Measurements from ENCODE around the gene ATXN2. TPM values are rescaled to one million over a fixed set of nuclear protein-coding genes. Genes with fewer than 3 reads are reported as not detected.

The ATXN2 gene
- polyA plus RNA-seq, 3 donors = 62.4 to 87.5 (median 75.6) TPM

DNA sequence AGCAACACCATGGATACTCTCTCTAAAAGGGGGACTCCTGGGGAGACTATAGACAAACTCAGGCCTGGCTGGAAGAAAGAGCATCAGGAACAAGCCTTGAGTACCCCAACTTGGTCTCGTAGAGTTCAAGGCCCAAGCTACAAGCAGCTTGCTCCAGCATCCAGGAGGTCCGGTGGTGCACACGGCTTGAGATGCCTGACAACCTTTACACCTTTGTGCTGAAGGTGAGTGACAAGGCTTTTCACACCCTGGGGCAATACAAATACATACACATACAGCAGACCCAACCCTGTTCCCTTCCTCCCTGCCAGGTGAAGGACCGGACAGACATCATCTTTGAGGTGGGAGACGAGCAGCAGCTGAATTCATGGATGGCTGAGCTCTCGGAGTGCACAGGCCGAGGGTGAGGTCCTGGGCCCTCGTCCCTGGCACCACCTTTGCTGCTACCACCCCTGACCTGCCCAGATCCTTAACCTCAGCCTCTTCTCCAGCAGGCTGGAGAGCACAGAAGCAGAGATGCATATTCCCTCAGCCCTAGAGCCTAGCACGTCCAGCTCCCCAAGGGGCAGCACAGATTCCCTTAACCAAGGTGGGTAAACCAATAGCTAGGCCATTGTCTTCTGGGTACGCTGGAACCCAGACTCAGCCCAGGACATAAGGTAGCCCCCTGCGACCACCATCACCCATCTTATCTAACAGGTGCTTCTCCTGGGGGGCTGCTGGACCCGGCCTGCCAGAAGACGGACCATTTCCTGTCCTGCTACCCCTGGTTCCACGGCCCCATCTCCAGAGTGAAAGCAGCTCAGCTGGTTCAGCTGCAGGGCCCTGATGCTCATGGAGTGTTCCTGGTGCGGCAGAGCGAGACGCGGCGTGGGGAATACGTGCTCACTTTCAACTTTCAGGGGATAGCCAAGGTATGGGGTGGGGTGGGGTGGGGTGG is 152.2 kb downstream of the ATXN2 start:
- DNase-seq (ENCODE audit: extremely low read depth in 1 of 11, low read depth in 9 of 11, low spot score in 4 of 11) = no peak

- DNase-seq (ENCODE audit: extremely low read depth in 1 of 11, low read depth in 9 of 11, low spot score in 4 of 11) = no peak
Measured at GRCh38 chr12:111445726-111446581, 153.2 kb downstream of the ATXN2 start.

GRCh38 chr12:111444925-111445725 is 154.0 kb downstream of the ATXN2 start:
- DNase-seq (ENCODE audit: extremely low read depth in 1 of 11, low read depth in 9 of 11, low spot score in 4 of 11) = no peak

- DNase-seq (ENCODE audit: extremely low read depth in 1 of 11, low read depth in 9 of 11, low spot score in 4 of 11) = no peak
Measured at GRCh38 chr12:111444314-111444924, 154.7 kb downstream of the ATXN2 start.

DNA sequence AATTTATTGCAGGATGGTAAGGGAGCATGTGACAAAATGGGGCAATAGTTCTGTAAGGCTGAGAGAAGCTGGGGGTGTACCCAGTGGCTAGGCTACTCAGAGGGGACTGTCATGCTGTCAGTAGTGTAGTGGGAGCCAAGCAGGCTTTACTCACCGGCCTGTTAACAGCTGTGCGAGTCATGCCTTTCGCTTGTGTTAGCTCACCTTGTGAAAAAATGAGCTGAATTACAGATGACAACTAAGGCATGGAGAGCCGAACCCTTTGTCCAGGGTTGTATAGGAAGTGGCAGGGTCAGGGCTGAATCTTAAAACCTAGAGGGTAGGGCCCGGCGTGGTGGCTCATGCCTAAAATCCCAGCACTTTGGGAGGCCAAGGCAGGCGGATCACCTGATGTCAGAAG is 155.5 kb downstream of the ATXN2 start:
- no peak for DNase-seq (ENCODE audit: extremely low read depth in 1 of 11, low read depth in 9 of 11, low spot score in 4 of 11)

DNA sequence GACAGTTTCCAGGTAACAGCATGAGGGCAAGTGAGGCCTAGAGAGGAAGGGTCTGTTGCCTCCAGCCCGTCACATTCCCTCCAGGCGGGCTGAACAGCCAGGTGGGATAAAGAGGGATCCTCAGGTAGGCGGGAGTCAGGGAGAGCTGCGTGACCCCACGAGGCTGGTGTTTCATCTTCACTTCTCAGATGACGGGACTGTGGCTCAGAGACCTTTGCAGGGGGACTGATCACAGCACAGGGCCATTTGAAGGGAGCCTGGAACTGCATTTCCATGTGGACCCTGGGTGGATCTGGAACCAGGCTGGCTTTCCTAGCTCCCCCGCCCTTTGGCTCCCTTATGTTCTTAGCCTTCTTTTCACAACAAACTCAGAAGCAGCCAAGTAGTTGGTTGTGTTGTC is 156.0 kb downstream of the ATXN2 start:
- no peak for DNase-seq (ENCODE audit: extremely low read depth in 1 of 11, low read depth in 9 of 11, low spot score in 4 of 11)

DNA sequence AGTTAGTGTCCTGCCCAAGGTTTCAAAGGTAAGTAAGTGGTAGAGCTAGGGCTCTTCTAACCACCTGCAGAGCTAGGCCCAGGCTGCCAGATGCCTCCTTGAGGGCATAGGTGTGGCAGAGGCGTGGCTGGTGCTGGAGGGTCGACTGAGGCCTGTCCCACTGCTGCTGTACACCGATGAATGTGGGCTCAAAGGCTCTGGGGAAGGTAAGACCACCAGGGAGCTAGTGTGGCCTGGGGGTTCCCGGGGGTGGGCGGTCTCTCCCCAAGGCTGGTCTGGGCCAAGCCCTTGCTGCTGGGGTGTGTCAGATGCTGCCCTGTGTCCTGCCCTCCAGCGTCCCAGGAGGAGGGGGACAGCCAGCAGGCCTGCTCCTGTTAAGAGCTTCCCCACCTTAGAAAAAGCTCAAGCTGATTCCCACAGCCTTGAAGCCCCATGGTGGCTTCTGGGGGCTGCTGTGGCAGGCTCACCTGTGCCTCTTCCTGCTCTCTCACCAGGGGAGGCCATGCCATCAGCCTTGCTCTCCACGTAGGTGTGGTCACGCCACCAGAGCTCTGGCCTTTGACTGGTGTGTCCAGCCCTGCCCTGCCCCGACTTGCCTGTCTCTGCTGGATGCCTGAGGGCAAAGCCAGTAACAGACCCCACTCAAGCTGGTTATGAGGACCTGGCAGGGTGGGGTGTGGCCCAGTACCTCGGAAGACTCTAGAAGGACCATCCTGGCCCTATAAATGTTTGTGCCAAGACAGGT is 156.6 kb downstream of the ATXN2 start:
- DNase-seq (ENCODE audit: extremely low read depth in 1 of 11, low read depth in 9 of 11, low spot score in 4 of 11) = no peak

DNA sequence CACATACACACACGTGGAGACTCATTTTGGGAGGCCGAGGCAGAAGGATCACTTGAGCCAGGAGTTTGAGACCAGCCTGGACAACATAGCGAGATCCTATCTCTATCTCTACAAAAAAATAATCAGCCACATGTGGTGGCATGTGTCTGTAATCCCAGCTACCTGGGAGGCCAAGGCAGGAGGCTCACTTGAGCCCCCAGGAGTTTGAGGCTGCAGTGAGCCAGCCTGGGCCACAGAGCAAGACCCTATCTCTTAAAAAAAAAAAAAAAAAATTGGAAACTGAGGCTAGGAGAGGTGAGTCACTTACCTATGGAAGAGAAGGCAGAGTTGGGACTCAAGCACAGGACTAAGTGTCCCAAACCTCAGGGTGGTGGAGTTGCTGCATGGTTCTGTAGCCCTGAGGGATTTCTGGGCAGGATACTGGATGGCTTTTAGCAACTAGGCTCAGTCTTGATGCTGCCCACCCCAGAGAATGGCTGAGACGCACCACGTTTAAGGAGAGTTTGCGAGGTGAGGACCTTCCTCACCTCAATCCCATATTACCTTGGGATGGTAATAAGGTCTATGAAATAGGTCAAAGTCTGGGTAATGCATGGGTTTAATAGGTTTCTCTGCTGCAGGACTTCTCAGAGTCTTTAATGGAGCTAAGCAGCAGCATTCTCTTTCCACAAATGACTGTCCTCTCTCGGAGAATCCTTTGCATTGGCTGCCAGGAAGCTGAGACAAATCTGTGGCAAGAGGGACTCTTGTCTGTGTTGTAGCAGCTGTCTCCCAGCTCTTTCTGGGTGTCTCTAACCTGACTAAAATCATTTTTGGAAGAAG is 157.8 kb downstream of the ATXN2 start:
- no peak for DNase-seq (ENCODE audit: extremely low read depth in 1 of 11, low read depth in 9 of 11, low spot score in 4 of 11)

DNA sequence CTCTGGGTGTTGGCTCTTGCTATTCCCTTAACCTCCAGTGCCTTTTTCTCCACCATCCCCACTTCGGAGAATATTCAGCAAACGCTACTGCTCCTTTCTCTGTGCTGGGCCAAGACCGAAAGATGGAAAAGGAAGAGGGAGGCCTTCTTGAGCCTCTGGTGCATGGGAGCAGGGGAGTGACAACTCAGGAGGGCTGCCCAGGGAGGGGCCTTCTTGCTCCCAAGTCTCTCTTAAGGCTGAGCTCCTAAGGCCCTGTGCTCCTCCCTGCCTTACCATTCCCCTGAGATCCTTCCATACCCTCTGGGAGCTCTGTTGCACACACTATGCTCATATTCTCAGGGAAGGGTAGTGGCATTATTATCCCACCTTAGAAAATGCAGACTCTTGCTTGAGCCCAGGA is 158.5 kb downstream of the ATXN2 start:
- no peak for DNase-seq (ENCODE audit: extremely low read depth in 1 of 11, low read depth in 9 of 11, low spot score in 4 of 11)

DNA sequence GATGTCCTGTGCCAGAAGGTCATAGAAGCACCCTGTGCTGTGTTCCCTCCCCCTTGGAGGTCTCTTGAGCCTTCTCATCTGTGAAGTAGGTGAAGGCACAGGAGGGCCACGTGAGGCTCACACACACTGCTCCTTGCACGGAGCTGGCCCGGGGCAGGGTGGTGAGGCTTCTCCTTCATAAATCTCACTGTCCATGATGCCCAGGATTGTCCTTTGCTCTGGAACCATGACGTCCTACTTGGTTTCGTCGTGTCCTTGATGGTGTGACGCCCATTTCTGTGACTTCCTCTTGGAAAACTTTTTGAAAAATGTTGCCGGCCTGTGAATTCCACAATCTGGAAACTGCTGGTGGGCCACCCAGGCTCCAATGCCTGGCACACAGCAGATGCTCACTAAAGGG is 159.0 kb downstream of the ATXN2 start:
- no peak for DNase-seq (ENCODE audit: extremely low read depth in 1 of 11, low read depth in 9 of 11, low spot score in 4 of 11)

DNA sequence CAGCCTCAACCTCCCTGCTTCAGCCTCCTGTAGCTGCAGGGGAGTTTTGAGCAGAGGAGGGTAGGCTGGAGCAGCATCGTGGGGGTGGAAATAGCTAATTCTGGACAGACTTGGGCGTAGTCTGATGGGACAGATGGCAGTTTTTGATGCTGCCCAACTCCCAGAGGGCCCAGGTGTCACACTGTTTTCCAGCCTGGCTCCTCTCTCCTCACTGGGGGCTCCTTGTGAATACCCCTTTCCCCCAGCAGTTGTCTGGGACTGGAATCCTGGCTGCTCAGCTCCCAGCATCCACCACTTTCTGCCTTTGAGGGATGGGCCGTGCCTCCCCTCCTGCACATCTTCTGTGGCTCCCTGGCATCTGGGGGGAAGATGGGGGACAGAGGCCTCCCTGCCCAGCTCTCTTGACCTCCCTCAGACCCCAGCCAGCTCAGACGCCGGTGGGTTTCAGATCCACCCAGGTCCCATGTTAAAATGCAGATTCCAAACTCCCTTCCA is 159.4 kb downstream of the ATXN2 start:
- DNase-seq (ENCODE audit: extremely low read depth in 1 of 11, low read depth in 9 of 11, low spot score in 4 of 11) = no peak

DNA sequence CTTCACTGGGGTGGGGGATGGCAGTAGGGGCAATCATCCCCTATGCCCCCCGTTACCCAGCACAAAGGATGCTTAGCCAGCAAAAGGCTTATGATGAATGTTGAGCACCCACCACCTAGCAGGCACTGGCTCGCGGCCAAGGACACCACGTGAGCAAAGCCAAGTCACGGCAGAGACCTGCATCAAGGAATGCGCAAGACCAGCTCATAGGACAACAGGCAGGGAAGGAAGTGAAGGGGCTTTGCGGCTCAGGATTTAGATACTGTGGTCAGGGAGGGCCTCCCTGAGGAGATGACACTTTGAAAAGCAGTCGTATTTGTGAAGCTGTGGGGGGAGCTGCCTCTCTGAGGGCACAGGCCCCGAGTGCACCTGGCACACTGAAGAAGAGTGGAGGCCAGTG is 160.6 kb downstream of the ATXN2 start:
- no peak for DNase-seq (ENCODE audit: extremely low read depth in 1 of 11, low read depth in 9 of 11, low spot score in 4 of 11)

GRCh38 chr12:111437816-111438454 is 161.2 kb downstream of the ATXN2 start:
- no peak for DNase-seq (ENCODE audit: extremely low read depth in 1 of 11, low read depth in 9 of 11, low spot score in 4 of 11)

GRCh38 chr12:111436811-111437210 is 162.3 kb downstream of the ATXN2 start:
- no peak for DNase-seq (ENCODE audit: extremely low read depth in 1 of 11, low read depth in 9 of 11, low spot score in 4 of 11)

DNA sequence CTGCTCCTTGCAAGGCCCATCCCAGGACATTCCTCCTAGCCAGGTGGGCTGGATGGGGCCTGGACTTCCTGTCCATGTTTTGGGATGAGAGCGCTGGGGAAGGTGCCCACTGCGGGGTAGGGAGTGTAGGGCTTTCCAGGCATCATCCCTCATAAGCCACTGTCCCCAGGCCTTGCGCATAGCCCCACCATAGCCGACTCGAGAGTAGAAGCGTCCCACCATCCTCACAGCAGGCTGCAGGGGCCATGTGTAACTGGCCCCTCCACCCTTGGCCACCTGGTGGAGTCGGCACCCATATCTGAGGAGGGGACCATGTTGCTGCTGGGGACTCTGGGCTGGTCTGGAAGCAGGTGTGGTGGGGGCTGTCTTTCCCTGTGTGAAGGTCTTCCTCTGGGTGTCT is 162.8 kb downstream of the ATXN2 start:
- no peak for DNase-seq (ENCODE audit: extremely low read depth in 1 of 11, low read depth in 9 of 11, low spot score in 4 of 11)

- DNase-seq (ENCODE audit: extremely low read depth in 1 of 11, low read depth in 9 of 11, low spot score in 4 of 11) = no peak
Measured at GRCh38 chr12:111435661-111436201, 163.4 kb downstream of the ATXN2 start.
